Hematopoietic multipotent progenitor cell treated with erythropoietin and hydrocortisone succinate and interleukin-3 and kit ligand, for 17 days (in vitro differentiated cells): Measurements from ENCODE around the gene SIK3.

ENCODE experiments used
- DNase-seq: peaks from one replicate; pipeline ENCODE4 v3.0.0-alpha.2; 2015; ENCODE audit warnings: low spot score

SIK3 gene

DNA sequence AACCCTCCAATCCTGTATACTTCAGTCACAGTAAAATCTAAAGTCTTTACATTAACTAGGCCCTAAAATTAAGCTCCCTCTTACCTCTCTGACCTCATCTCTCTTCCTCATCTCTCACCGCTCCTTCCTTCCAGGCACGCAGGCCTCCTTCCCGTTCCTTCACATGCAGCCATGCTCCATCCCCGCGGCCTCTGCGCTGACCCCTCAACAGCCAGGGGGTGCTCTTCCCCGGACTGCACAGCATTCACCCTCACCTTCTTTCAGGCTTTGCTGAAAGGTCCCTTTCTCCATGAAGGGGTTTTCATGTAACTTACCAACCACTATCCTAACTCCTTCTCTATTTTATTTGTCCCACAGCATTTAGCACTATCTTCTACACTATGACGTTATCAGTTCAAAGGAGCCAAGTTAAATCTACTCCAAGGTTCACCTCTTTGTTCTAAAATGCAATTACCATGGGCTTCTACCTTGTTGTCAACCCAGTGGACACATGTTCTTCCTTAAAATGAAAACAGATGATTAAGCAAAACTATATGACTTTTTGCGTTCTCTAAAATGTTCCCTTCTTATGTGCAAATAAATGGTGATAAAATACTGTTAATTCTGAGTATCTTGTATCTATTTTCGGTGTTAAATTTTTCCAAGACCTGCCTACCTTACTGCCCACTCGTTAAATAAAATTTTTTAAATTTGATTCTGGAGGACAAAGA lies 203.0 kb downstream of the SIK3 start:
- DNase-seq: peak; percentile 37

DNA sequence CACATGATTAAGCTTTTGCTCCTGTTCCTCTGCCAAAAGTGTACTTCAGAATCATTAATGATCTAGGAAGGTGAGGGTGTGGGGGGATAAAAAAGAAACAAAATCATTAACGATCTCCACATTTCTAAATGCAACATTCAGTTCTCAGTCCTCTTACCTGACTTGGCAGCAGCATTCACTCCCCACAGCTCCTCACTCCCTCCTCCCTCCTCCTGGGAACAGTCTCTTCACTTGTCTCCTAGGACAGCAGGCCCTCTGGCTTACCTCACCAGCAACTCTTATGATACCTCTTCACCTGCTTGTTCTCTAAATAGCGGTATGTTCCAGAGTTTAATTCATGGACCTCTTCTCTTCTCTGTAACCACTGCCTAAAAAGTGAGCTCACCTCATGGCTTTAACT lies 204.3 kb downstream of the SIK3 start:
- no peak for DNase-seq

DNA sequence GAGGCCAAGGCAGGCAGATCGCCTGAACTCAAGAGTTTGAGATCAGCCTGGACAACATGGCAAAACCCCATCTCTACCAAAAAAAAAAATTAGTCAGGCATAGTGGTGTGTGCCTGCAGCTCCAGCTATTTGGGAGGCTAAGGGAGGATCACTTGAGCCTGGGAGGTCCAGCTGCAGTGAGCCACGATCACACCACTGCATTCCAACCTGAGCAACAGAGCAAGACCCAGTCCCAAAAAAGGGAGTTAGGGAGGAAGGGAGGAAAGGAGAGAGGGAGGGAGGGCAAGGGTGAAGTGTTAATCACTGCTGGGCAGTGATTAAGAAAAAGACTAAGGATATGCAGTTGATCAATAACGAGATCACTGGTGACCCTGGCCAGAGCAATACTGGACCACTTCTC lies 204.8 kb downstream of the SIK3 start:
- no peak for DNase-seq

DNA sequence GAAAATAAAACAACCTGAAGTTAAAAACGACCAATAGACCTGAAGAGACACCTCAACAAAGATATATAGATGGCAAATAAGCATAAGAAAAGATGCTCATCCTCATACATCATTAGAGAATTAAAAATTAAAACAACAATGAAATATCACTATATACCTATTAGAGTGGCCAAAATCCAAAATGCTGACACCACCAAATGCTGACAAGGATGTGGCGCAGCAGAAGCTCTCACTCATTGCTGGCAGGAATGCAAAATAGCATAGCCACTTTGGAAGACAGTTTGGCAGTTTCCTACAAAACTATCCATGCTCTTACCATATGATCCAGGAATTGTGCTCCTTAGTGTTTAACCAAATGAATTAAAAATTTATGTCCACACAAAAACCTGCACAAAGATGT lies 205.9 kb downstream of the SIK3 start:
- no peak for DNase-seq

DNA sequence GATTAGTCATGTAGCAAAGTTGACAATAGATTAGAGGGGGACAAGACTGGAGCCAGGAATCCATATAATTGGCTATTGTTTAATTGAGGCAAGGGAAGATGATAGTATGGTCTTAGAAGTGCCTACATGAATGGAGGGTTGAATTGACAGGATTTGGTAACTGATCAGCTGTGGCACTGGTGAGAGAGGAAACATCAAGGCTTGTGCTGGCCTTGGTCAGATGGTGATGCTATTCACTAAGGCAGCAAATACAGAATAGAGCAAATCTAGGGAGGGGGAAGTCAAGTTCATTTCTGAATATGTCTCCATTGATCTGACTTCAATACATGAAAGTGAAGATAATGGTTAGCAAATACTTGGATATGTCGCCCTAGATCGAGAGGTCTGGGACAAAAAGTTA lies 206.5 kb downstream of the SIK3 start:
- no peak for DNase-seq

DNA sequence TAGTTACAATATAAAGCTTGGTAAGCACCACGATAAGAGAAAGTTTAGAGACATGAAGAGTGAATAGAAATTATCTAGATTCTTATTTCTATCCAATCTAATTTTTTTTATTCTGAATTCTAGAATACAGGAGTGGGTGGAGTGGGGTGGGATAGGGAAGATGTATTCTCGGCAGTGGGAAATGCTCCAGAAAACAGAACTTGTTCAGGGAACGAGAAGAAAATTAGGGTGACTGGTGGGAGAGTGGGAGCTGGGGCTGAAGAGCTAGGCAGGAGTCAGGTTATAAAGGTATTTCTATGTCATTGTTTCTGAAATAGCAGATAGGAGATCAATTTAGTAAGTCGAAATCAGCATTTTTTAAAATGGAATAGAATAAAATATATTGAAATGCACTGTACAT lies 207.6 kb downstream of the SIK3 start:
- no peak for DNase-seq

DNA sequence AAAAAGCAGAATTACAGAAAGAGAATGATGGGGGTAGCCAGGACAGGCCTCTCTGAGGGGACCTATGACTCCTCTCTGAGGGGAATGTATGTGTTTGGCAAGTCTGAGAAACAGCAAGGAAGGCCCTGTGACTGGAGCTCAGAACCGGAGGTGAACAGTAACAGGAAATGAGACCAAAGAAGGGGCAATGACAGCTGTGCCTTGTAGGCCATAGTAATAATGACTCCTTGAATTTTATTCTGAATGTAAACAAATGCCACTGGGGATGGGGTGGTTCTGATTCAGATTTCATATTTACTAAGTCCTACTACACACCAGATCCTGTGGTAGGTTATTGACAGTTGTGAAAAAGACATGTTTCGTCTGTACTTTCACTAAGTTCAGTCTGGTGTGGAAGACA lies 208.0 kb downstream of the SIK3 start:
- DNase-seq: no peak

DNA sequence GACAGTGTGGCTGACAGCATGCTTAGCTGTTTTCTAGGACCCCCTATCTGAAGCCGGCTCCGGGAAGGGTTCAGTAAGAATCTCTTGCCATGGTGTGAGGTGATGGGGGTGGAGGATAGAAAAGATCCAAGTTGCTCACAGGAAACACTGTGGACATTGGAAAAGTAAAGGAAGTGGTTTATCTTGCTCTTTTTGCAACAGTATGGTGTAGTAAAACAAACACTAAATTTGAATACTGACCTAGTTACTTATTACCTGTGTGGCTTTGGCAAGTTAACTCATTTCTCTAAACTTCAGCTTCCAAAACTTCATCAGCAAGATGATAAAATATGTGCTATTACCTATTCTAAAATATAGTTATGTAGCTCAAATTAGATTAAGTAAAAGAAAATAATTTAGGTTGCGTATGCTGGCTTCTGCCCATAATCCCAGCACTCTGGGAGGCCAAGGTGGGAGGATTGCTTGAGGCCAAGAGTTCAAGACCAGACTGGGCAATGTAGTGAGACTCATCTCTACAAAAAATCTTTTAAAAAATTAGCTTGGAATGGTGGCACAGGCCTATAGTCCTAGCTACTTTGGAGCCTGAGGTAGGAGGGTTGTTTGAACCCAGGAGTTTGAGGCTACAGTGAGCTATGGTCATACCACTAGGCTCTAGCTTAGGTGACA lies 209.2 kb downstream of the SIK3 start:
- DNase-seq: no peak

DNA sequence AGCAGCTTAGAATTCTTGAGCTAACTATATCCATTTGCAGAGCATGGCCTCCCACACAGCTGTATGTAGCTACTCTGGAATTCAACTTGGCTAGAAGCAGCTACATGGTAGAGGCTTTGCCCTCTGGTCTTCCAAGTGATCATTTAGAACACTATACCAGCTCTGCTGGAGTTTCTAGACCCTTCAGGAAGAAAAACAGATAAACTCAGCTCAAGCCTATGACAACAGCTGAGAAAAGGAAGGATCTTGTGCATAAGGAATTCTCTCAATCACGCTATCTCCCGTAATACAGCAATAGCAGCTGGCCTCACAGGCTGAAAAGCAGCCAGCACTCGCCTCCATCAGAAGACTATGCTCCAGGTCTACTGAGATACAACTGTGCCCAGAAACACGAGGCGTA lies 210.2 kb downstream of the SIK3 start:
- DNase-seq: no peak

DNA sequence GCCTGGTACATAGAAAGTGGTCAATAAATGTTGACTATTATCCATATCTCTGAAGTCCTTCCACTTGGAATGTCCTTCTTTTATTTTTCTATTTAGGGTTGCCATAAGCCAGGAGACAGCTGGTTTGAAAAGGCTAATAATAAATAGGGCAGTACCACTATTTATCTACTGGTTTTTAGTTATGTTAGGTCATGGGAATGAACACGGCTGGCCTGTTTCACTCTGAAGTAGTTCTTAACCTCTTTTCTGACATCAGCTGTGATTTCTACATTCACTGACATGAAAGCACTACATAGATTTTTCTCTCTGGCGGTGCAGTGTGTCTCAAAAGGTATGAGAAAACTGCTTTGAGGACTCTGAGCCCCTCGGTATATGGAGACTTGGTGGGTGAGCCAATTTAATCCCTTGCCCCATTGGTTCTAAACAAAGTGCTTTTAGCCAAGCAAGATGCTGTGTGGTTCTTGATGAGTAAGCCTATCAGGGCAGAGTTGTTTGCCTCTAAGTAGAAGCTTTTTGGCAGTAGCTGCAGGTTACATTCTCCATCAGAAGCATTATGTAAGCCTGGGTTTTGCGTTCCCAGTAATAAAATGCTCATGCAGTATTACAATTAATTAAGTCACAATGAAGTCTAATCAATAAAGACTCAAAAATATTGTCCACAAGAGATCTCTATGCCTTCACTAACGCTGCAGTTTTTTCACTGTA lies 212.1 kb downstream of the SIK3 start:
- DNase-seq: no peak

DNA sequence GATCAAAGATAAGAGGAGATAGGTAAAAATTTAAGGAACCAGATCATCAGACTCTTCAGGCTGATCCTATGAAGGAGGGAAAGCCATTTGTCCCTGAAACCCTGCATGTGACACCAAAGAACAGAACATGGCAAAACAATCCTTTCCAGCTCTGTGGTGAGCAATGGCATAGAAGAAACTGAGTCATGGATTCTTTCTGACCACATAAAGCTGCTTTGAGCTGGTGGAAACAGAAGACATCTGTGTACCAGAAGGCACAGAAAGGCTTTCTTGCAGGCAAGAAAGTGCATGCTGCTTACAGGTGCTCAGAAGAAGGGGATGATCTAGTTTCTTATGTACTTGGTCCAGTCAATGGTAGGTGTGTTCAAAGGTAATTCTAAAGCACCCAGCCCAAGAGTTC lies 215.8 kb downstream of the SIK3 start:
- no peak for DNase-seq

DNA sequence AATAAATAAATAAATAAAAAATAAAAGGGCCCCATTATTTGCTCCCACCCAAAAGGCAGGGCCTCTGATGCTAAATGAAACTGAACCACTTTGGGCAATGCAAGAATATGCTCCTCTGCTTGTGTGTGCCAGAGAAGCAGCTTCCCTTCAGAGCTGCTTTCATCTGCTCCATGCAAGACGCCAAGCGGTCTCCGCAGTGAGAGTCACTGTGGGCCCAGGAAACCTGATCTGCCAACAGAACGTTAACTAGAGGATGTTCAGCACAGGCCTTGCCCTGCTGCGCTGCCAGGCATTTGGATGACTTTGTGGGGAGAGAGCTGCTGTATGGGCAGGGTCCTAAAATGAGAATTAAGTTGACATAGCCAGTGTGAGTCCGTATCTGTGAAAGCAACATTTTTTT lies 217.1 kb downstream of the SIK3 start:
- DNase-seq: no peak

DNA sequence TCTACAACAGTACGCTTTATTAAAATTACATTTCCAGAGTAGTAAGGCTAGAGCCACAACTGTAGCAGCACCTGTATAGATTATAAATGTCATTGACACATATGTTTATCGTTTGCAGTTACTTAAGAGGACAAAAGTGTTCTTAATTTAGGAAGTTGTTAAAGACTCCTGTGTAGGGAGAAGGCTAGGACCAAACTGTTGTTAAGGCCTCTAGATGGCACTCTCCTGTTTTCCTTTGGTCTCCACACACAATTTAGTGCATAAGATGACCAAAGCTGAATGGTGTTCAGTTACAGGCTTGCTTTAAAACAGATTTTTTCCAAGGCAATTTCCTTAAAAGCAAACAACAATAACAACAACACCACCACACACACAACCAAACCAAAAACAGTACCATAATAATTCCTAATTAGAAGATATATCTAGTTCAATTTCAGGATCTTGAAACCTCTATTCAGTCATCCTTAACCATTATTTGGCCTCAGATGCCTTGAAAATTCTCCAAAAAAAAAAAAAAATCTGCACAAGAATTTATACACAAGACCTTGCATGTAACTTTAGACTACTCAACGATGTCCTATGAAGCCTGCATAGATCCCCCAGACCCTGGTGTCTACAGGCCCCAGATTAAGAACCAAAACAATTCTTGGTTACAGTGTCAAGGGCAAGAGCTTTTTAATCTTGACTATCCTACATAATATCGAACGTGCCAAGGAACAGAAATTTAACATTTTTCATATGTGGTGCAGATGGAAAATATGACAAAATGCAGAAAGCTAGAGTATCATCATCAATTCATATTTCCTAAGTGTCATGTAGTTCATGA lies 218.2 kb downstream of the SIK3 start:
- peak; percentile 72 for DNase-seq

DNA sequence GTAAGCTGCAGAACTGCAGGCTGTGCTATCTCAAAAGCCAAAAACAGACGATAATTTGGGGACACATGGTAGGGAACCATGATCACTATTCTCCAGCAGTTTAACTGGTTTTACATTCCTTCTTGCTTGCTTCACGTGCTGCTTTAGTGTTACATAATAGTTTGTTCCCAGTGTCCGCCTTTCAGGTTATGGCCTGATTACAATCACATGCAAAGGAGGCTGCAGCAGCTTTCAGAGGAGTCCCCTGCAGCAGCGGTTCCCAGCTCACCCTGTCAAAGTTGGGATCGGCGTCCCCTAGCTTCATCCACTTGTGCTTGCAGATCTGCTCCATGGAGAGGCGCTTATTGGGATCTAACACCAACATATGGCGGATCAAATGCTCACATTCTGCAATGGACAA lies 221.6 kb downstream of the SIK3 start:
- no peak for DNase-seq

DNA sequence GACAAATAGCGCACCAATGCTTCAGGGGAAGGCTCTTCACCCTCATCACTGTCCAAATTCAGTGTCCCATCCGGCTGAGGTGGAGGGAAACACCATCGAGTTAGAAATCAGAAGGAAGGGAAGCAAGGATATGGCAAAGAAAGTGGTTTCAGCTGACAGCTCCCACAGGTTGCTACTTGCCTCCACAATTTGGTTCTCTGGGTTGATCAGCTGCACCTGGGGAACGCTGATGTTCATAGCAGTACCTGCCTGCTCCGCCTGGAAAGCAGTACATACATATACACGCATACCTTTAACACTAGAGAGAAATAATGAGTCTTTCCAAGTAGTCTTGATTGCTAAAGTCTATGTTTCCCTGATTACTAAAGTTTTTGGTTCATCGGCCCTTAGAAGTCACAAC lies 223.0 kb downstream of the SIK3 start:
- no peak for DNase-seq

DNA sequence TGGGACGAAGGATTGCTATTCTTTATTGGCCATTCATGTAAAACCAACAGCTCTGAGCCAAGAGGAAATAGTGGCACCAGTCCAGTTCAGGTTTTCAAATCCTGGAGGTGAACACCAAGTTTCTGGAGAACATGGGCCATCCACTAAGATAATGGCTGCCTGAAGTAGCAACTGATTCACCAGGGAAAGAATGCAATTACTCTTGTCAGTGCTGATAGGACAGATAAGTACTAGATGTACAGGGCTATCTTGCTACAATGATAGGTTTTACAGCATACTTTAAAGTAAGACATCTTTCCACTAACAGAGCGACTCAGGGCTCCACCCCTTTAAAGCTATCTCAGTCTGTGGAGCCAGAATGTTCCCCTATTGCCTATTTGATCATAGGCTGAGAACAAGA lies 224.0 kb downstream of the SIK3 start:
- no peak for DNase-seq

DNA sequence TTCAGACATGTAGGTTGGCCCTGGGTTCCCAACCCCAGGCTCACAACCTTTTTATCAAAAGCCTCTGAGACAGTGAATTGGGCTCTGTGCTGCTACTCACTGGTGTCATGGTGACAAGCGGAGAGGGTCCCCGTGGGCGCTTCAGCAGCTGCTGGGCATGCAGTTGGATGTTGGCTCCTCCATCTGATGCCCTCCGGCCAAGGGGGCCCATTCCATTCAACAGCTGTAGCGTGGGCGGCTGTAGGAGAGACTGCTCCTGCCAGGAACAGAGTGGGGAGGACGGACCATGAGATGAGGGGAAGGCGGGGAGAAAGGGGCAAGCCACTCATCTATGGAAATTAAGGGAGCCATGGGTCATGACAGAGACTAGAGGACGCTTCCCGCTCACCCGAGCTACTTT lies 224.8 kb downstream of the SIK3 start:
- no peak for DNase-seq

DNA sequence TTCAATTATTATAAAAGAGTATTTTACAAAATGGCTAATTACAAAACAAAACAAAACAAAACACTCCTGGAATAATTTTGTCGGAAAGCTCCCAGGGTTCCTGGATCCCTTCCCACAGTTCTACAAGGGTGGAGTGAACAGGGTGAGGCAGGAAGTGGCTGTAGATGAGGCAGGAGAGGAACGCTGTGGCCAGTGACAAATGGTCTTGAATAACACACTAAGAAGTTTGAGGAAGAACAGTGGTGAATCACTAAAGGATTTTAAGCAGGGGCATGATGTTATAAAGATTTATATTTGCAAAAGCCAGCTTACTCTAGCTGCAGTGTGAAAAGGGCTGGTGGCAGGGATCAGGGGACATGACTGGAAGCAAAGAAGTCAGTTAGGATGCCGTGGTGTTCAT lies 227.0 kb downstream of the SIK3 start:
- no peak for DNase-seq

DNA sequence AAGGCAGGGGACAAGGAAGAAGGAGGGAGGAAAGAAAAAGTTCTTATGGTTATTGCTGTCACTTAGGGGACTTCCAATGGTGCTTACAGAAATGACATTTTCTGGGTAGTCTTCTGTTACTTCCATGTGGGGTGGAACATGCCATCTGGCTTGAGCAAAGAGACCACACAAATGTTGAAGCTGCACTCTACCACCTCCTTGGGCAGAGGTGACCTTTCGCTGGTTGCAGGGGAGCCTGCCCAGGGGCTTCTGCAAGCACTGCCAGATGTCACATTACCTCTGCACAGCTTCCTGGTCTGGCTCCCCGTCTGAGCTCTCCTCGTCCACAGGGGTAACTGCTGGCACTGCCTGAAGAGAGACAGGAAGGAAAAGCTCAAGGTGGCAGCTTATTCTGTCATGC lies 228.2 kb downstream of the SIK3 start:
- DNase-seq: no peak

DNA sequence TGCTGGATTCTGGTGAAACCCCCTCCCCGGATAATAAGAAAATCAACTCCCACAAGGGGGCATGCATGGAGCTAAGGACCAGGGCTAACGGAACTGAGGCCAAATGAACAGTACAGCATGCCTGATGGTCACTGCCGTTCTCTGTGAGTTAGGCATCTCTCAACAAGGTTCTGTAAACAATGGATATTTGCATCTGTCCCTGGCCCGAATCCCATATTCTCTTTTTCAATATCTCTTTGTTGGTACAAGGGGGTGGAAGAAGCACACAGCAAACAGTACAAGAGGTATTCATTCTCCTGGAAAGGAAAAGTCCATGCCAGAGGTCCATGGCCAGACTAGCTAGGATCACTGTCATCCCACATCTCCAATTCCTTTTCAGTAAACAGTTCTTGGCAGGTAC lies 228.6 kb downstream of the SIK3 start:
- no peak for DNase-seq

DNA sequence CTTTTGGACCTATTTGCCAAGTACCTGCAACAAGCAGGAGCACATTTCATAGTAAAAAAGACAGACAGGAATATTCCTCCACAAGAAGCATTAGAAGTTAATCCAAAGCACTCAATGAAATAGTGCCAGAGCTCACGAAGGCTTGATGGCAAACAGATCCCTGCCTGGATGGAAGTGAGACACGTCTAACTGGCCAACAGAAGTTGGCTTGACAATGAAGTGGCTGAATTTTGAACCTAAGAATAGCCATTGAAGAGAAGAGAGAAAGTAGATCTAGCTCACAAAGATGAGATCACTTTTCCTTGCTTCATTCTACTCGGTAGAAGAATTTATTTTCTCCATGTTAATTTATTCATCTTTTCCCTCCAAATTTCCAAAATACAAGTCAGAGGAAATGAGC lies 230.2 kb downstream of the SIK3 start:
- DNase-seq: no peak

DNA sequence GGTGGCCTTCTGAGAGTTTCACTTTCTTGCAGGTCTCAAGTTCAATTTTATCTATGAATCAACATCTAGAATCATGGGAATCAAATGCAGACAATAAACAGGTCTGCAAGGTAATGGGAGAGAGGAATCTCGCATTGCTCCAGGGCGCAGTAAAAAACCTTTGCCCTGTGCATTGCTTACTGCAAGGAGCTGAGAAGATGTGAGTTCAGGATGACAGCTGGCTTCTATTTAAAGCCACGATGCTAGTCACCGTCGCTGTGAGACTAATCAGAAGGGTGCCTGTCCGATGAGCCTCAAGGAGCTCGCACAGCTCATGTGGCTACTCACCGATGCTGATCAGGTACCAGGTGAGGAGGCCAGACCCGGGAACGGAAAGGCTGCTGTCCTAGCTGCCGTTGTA lies 230.6 kb downstream of the SIK3 start:
- DNase-seq: no peak
